ENCODE data around the gene TOGARAM2. TPM values are rescaled to one million over a fixed set of nuclear protein-coding genes. Genes with fewer than 3 reads are reported as not detected.

TOGARAM2 gene
- total RNA-seq, 1 donor from 2014 or later, result not detected

GRCh38 chr2:29016504-29016903 is 35.4 kb downstream of the TOGARAM2 start:
- no peak overlapping the region for H3K4me3 ChIP-seq (ENCODE audit: low read depth, low read length)
- DNase-seq (ENCODE audit: low read depth), result no peak
- no peak for TF ChIP-seq CTCF (conservative IDR thresholded peaks at IDR 0.05; ENCODE audit: low read depth, low read length)

GRCh38 chr2:29017716-29018435 is 36.8 kb downstream of the TOGARAM2 start:
- no peak for DNase-seq (ENCODE audit: low read depth)
- H3K4me3 ChIP-seq (ENCODE audit: low read depth, low read length), result no peak overlapping the region
- no peak for TF ChIP-seq CTCF (conservative IDR thresholded peaks at IDR 0.05; ENCODE audit: low read depth, low read length)

GRCh38 chr2:29021886-29022285 is 40.8 kb downstream of the TOGARAM2 start:
- TF ChIP-seq CTCF (conservative IDR thresholded peaks at IDR 0.05; ENCODE audit: low read depth, low read length), result no peak
- no peak overlapping the region for H3K4me3 ChIP-seq (ENCODE audit: low read depth, low read length)
- DNase-seq (ENCODE audit: low read depth), result no peak

GRCh38 chr2:29022679-29023078 is 41.6 kb downstream of the TOGARAM2 start:
- no peak for TF ChIP-seq CTCF (conservative IDR thresholded peaks at IDR 0.05; ENCODE audit: low read depth, low read length)
- no peak overlapping the region for H3K4me3 ChIP-seq (ENCODE audit: low read depth, low read length)
- DNase-seq (ENCODE audit: low read depth), result no peak

GRCh38 chr2:29023188-29023587 is 42.1 kb downstream of the TOGARAM2 start:
- DNase-seq (ENCODE audit: low read depth), result no peak
- no peak for TF ChIP-seq CTCF (conservative IDR thresholded peaks at IDR 0.05; ENCODE audit: low read depth, low read length)
- no peak overlapping the region for H3K4me3 ChIP-seq (ENCODE audit: low read depth, low read length)

- no peak overlapping the region for H3K4me3 ChIP-seq (ENCODE audit: low read depth, low read length)
- TF ChIP-seq CTCF (conservative IDR thresholded peaks at IDR 0.05; ENCODE audit: low read depth, low read length), result no peak
- no peak for DNase-seq (ENCODE audit: low read depth)
Measured at GRCh38 chr2:29024882-29025430, 43.9 kb downstream of the TOGARAM2 start.

GRCh38 chr2:29025711-29026110 is 44.6 kb downstream of the TOGARAM2 start:
- no peak for TF ChIP-seq CTCF (conservative IDR thresholded peaks at IDR 0.05; ENCODE audit: low read depth, low read length)
- DNase-seq (ENCODE audit: low read depth), result no peak
- no peak overlapping the region for H3K4me3 ChIP-seq (ENCODE audit: low read depth, low read length)

Measured in epithelial cell of proximal tubule (primary cell).